CD4-positive, alpha-beta T cell (primary cell): ENCODE data around the gene TEDC1. TPM values are rescaled to one million over a fixed set of nuclear protein-coding genes. Genes with fewer than 3 reads are reported as not detected.
A peak's percentile ranks its signal among the peaks of the same experiment; 100 is the strongest.

ENCODE experiments used
- ATAC-seq: fragments of 200-7000 bp; cut with Tn5 transposase; one replicate; pipeline ENCODE4 v1.10.0; 2022; ENCODE audit warnings: mild to moderate bottlenecking; ENCODE audit not compliant: poor library complexity
- CTCF ChIA-PET: fragments of 350-600 bp; sonication (Branson Sonifier 250); formaldehyde crosslinking; loops from one replicate; lab custom pipeline; 2021; ENCODE audit warnings: antibody characterized with exemption, inconsistent platforms; lab: Charles Lee
- POLR2A ChIA-PET: fragments of 350-600 bp; sonication (Branson Sonifier 250); formaldehyde crosslinking; loops from one replicate; lab custom pipeline; 2021; ENCODE audit warnings: antibody characterized with exemption, inconsistent platforms; lab: Charles Lee
- DNase-seq, 14 experiments: peaks; one replicate each; pipeline ENCODE4 v3.0.0-alpha.2; 2013 to 2020; ENCODE audit warnings: mixed read lengths in 2 of 14
- H3K27ac ChIP-seq, 2 donors: one replicate each; pipeline versions ENCODE4 v1.5.1 to v1.7.0; 2013; ENCODE audit warnings: low read length in 2 of 2, low read depth in 1 of 2, mild to moderate bottlenecking in 1 of 2
- H3K27me3 ChIP-seq, 2 experiments: 1 replicate in 1 of 2; 2 replicates in 1 of 2; pipeline versions ENCODE4 v1.6.1 to v1.7.0; 2013; ENCODE audit warnings: low read length in 2 of 2, control low read depth in 1 of 2, mild to moderate bottlenecking in 1 of 2, moderate library complexity in 1 of 2; ENCODE audit not compliant: insufficient read depth in 2 of 2, control insufficient read depth in 1 of 2
- H3K36me3 ChIP-seq: one replicate; pipeline ENCODE4 v1.6.1; 2013; ENCODE audit warnings: low read length, control low read depth; ENCODE audit not compliant: insufficient read depth
- H3K4me1 ChIP-seq: one replicate; pipeline ENCODE4 v1.6.1; 2013; ENCODE audit warnings: low read length, control low read depth; ENCODE audit not compliant: insufficient read depth
- H3K4me3 ChIP-seq: one replicate; pipeline ENCODE4 v1.5.1; 2013; ENCODE audit warnings: mild to moderate bottlenecking, low read length, moderate library complexity
- H3K9me3 ChIP-seq, 2 experiments: 1 replicate in 1 of 2; 2 replicates in 1 of 2; pipeline versions ENCODE4 v1.6.1 to v1.7.0; 2013; ENCODE audit warnings: low read length in 2 of 2, mild to moderate bottlenecking in 2 of 2, control low read depth in 1 of 2, moderate library complexity in 1 of 2; ENCODE audit not compliant: control insufficient read depth in 1 of 2, insufficient read depth in 1 of 2
- H3K27ac Mint-ChIP-seq: one replicate; pipeline ENCODE4 v1.8.0; 2020; ENCODE audit warnings: mixed read lengths
- H3K27me3 Mint-ChIP-seq: one replicate; pipeline ENCODE4 v1.8.0; 2021; ENCODE audit warnings: mixed read lengths
- H3K36me3 Mint-ChIP-seq: one replicate; pipeline ENCODE4 v1.8.0; 2021; ENCODE audit warnings: low read depth, mixed read lengths
- H3K4me1 Mint-ChIP-seq: one replicate; pipeline ENCODE4 v1.8.0; 2021; ENCODE audit warnings: low read depth, mixed read lengths
- H3K4me3 Mint-ChIP-seq: one replicate; pipeline ENCODE4 v1.8.0; 2020; ENCODE audit warnings: mild to moderate bottlenecking, mixed read lengths
- H3K9me3 Mint-ChIP-seq: one replicate; pipeline ENCODE4 v1.8.0; 2020; ENCODE audit warnings: mixed read lengths
- CTCF ChIP-seq: fragments of 200-600 bp; IDR thresholded peaks from one replicate; pipeline ENCODE4 v1.8.0; 2022; ENCODE audit warnings: antibody characterized with exemption, mild to moderate bottlenecking
- intact Hi-C, 2 experiments: fragments of 100-400 bp; cut with DNase I in 1 of 2; cut with micrococcal nuclease in 1 of 2; formaldehyde crosslinking; loops; one replicate each; pipeline versions ENCODE4 v1.15.1 to v1.9.0; 2023 to 2025; cut with DNase I, micrococcal nuclease
- total RNA-seq, 174 experiments: library from RNA in 2 of 174; stranded (reverse) in 2 of 174; gene quantifications; one replicate each; pipeline ENCODE4 v1.2.3 and lab custom pipeline; 2021 to 2026

TEDC1 gene
- total RNA-seq, 2 experiments from 2014 or later = 102 to 108 TPM

GRCh38 chr14:105492971-105493871 lies 2.2 kb downstream of the TEDC1 start:
- H3K27ac Mint-ChIP-seq = peak overlapping the region; percentile 12
- ATAC-seq (no peak), DNase-seq (peak in 2 of 14 experiments; percentile 20 to 52)
- H3K36me3 ChIP-seq = peaks cover 13% of the 10 kb centered on the region
- H3K27me3 ChIP-seq = no peaks in the 10 kb centered on the region
- no peaks in the 10 kb centered on the region for H3K9me3 ChIP-seq
- intact Hi-C loops = loop anchor here (5.0 to 10.0 kb wide), 3 partner anchors 96 to 698 kb away; partner anchors contain the start of genes AKT1 (in 1 of the 2), GPR132 (in 1 of the 2) and TEX22 (in 1 of the 2)
- POLR2A ChIA-PET = interaction anchor here (1.1 to 1.2 kb wide), 2 partner anchors 13 to 19 kb away, joined by 3 to 4 read pairs; no protein-coding TSS in a partner anchor
- CTCF ChIA-PET = interaction anchor here (0.9 to 6.3 kb wide), 3 partner anchors 12 to 44 kb away, joined by 3 to 155 read pairs (median 4); no protein-coding TSS in a partner anchor
- H3K9me3 Mint-ChIP-seq = no peaks in the 10 kb centered on the region
- H3K4me1 ChIP-seq = peaks cover 33% of the 10 kb centered on the region
- peak overlapping the region; percentile 48 for H3K4me3 Mint-ChIP-seq
- H3K36me3 Mint-ChIP-seq = peaks cover 12% of the 10 kb centered on the region
- H3K27ac ChIP-seq = no peak overlapping the region
- H3K4me3 ChIP-seq = no peak overlapping the region
- peaks cover 14% of the 10 kb centered on the region for H3K4me1 Mint-ChIP-seq
- H3K27me3 Mint-ChIP-seq = no peaks in the 10 kb centered on the region
- no peak for TF ChIP-seq CTCF

- peaks cover 25% of the 10 kb centered on the region for H3K4me1 ChIP-seq
- no peak overlapping the region for H3K4me3 Mint-ChIP-seq
- no peak overlapping the region for H3K27ac Mint-ChIP-seq
- DNase-seq (peak in 1 of 14 experiments; percentile 57), ATAC-seq (no peak)
- H3K27ac ChIP-seq = no peak overlapping the region
- H3K9me3 Mint-ChIP-seq = no peaks in the 10 kb centered on the region
- intact Hi-C loops = loop anchor here (5.0 to 10.0 kb wide), 3 partner anchors 97 to 699 kb away; partner anchors contain the start of genes AKT1 (in 1 of the 2), GPR132 (in 1 of the 2) and TEX22 (in 1 of the 2)
- H3K4me3 ChIP-seq = no peak overlapping the region
- H3K9me3 ChIP-seq = no peaks in the 10 kb centered on the region
- peaks cover 13% of the 10 kb centered on the region for H3K36me3 ChIP-seq
- no peaks in the 10 kb centered on the region for H3K27me3 Mint-ChIP-seq
- POLR2A ChIA-PET = no interaction called here
- CTCF ChIA-PET = interaction anchor here (1.0 to 6.3 kb wide), 2 partner anchors 13 to 44 kb away, joined by 3 to 155 read pairs; no protein-coding TSS in a partner anchor
- no peak for TF ChIP-seq CTCF
- H3K27me3 ChIP-seq = no peaks in the 10 kb centered on the region
- H3K36me3 Mint-ChIP-seq = peaks cover 12% of the 10 kb centered on the region
- H3K4me1 Mint-ChIP-seq = peaks cover 13% of the 10 kb centered on the region
Observed at GRCh38 chr14:105493921-105494605, 3.0 kb downstream of the TEDC1 start.

GRCh38 chr14:105494606-105494929 lies 3.5 kb downstream of the TEDC1 start:
- no peak overlapping the region for H3K27ac Mint-ChIP-seq
- peak overlapping the region; percentile 25 for H3K4me3 Mint-ChIP-seq
- CTCF ChIA-PET = interaction anchor here (6.3 kb wide), 1 partner anchor 13 kb away, joined by 155 read pairs; no protein-coding TSS in a partner anchor

More at GRCh38 chr14:105494606-105494929, 3.5 kb downstream of the TEDC1 start:
- no peak for DNase-seq
- no peak overlapping the region for H3K27ac ChIP-seq
- Mint-ChIP-seq H3K9me3 (no peaks in the 10 kb centered on the region), H3K27me3 (no peaks in the 10 kb centered on the region), H3K36me3 (peaks cover 9% of the 10 kb centered on the region), H3K4me1 (peaks cover 8% of the 10 kb centered on the region)
- no peaks in the 10 kb centered on the region for H3K9me3 ChIP-seq
- H3K36me3 ChIP-seq = peaks cover 13% of the 10 kb centered on the region
- H3K4me1 ChIP-seq = peaks cover 20% of the 10 kb centered on the region
- H3K4me3 ChIP-seq = no peak overlapping the region
- no peak for ATAC-seq
- intact Hi-C loops = loop anchor here (5.0 to 10.0 kb wide), 3 partner anchors 97 to 700 kb away; partner anchors contain the start of genes AKT1 (in 1 of the 2), GPR132 (in 1 of the 2) and TEX22 (in 1 of the 2)
- H3K27me3 ChIP-seq = no peaks in the 10 kb centered on the region
- no peak for TF ChIP-seq CTCF
- POLR2A ChIA-PET = no interaction called here
